Mucosa of stomach (tissue), 1 donor: ENCODE results near the gene RYR2.
"Not testable (repeated sequence)": the region's sequence is repeated elsewhere in the genome, so short reads cannot be mapped to it uniquely, and the experiment has no call there.

Experiments used
- H3K27me3 ChIP-seq: one replicate; pipeline ENCODE4 v1.7.0; 2013; ENCODE audit warnings: mild to moderate bottlenecking, low read length; ENCODE audit not compliant: control insufficient read depth, insufficient read depth
- H3K36me3 ChIP-seq: one replicate; pipeline ENCODE4 v1.7.0; 2013; ENCODE audit warnings: low read length; ENCODE audit not compliant: control insufficient read depth, insufficient read depth
- H3K4me1 ChIP-seq: one replicate; pipeline ENCODE4 v1.7.0; 2013; ENCODE audit warnings: mild to moderate bottlenecking, low read length; ENCODE audit not compliant: control insufficient read depth, insufficient read depth
- H3K4me3 ChIP-seq: one replicate; pipeline ENCODE4 v1.7.0; 2013; ENCODE audit warnings: low read length
- H3K9ac ChIP-seq: one replicate; pipeline ENCODE4 v1.7.0; 2013; ENCODE audit warnings: mild to moderate bottlenecking, low read length, moderate library complexity
- H3K9me3 ChIP-seq: one replicate; pipeline ENCODE4 v1.7.0; 2013; ENCODE audit warnings: mild to moderate bottlenecking, low read length, moderate library complexity; ENCODE audit not compliant: control insufficient read depth
- donor health status: Pancreatic carcinoma.

The RYR2 gene

GRCh38 chr1:237133921-237134320, 91.9 kb downstream of the RYR2 start:
- H3K4me3 ChIP-seq: no peak overlapping the region
- no peaks in the 10 kb centered on the region for H3K27me3 ChIP-seq
- no peaks in the 10 kb centered on the region for H3K9me3 ChIP-seq
- H3K4me1 ChIP-seq: no peaks in the 10 kb centered on the region
- no peak overlapping the region for H3K9ac ChIP-seq
- no peaks in the 10 kb centered on the region for H3K36me3 ChIP-seq

- no peak overlapping the region for H3K4me3 ChIP-seq
- no peaks in the 10 kb centered on the region for H3K4me1 ChIP-seq
These were observed 92.9 kb downstream of the RYR2 start for GRCh38 chr1:237134929-237135328.

GRCh38 chr1:237138551-237138950, 96.6 kb downstream of the RYR2 start:
- Histone ChIP-seq H3K9ac (no peak overlapping the region), H3K36me3 (no peaks in the 10 kb centered on the region)

More at GRCh38 chr1:237134929-237135328, 92.9 kb downstream of the RYR2 start:
- no peaks in the 10 kb centered on the region for H3K27me3 ChIP-seq
- H3K9me3 ChIP-seq: no peaks in the 10 kb centered on the region
- no peak overlapping the region for H3K9ac ChIP-seq
- H3K36me3 ChIP-seq: no peaks in the 10 kb centered on the region

GRCh38 chr1:237139732-237140131, 97.7 kb downstream of the RYR2 start:
- H3K4me3 ChIP-seq: no peak overlapping the region
- H3K36me3 ChIP-seq: no peaks in the 10 kb centered on the region
- no peaks in the 10 kb centered on the region for H3K27me3 ChIP-seq
- H3K9ac ChIP-seq: no peak overlapping the region
- H3K4me1 ChIP-seq: no peaks in the 10 kb centered on the region
- no peaks in the 10 kb centered on the region for H3K9me3 ChIP-seq

More at GRCh38 chr1:237138551-237138950, 96.6 kb downstream of the RYR2 start:
- no peaks in the 10 kb centered on the region for H3K27me3 ChIP-seq
- no peak overlapping the region for H3K4me3 ChIP-seq
- no peaks in the 10 kb centered on the region for H3K9me3 ChIP-seq
- no peaks in the 10 kb centered on the region for H3K4me1 ChIP-seq

GRCh38 chr1:237140986-237141385, 99.0 kb downstream of the RYR2 start:
- H3K9ac ChIP-seq: no peak overlapping the region
- H3K9me3 ChIP-seq: no peaks in the 10 kb centered on the region
- H3K27me3 ChIP-seq: no peaks in the 10 kb centered on the region
- no peaks in the 10 kb centered on the region for H3K36me3 ChIP-seq
- H3K4me1 ChIP-seq: no peaks in the 10 kb centered on the region
- H3K4me3 ChIP-seq: no peak overlapping the region

GRCh38 chr1:237141502-237141901, 99.5 kb downstream of the RYR2 start:
- Histone ChIP-seq H3K4me3 (no peak overlapping the region), H3K36me3 (no peaks in the 10 kb centered on the region), H3K4me1 (no peaks in the 10 kb centered on the region), H3K9me3 (no peaks in the 10 kb centered on the region), H3K27me3 (no peaks in the 10 kb centered on the region), H3K9ac (no peak overlapping the region)

- no peak overlapping the region for H3K9ac ChIP-seq
- H3K4me1 ChIP-seq: no peaks in the 10 kb centered on the region
- H3K36me3 ChIP-seq: no peaks in the 10 kb centered on the region
- no peaks in the 10 kb centered on the region for H3K9me3 ChIP-seq
- H3K27me3 ChIP-seq: no peaks in the 10 kb centered on the region
- H3K4me3 ChIP-seq: no peak overlapping the region
These were observed 103.6 kb downstream of the RYR2 start for GRCh38 chr1:237145379-237146135.

- no peaks in the 10 kb centered on the region for H3K9me3 ChIP-seq
- H3K27me3 ChIP-seq: no peaks in the 10 kb centered on the region
- H3K4me3 ChIP-seq: no peak overlapping the region
- H3K4me1 ChIP-seq: no peaks in the 10 kb centered on the region
- H3K9ac ChIP-seq: no peak overlapping the region
- no peaks in the 10 kb centered on the region for H3K36me3 ChIP-seq
These were observed 104.3 kb downstream of the RYR2 start for GRCh38 chr1:237146241-237146640.

- no peaks in the 10 kb centered on the region for H3K9me3 ChIP-seq
- no peaks in the 10 kb centered on the region for H3K27me3 ChIP-seq
- no peak overlapping the region for H3K4me3 ChIP-seq
- H3K36me3 ChIP-seq: no peaks in the 10 kb centered on the region
- no peak overlapping the region for H3K9ac ChIP-seq
- no peaks in the 10 kb centered on the region for H3K4me1 ChIP-seq
These were observed 107.9 kb downstream of the RYR2 start for GRCh38 chr1:237149857-237150256.

GRCh38 chr1:237151979-237152378, 110.0 kb downstream of the RYR2 start:
- H3K4me1 ChIP-seq, H3K9ac ChIP-seq, H3K36me3 ChIP-seq, H3K27me3 ChIP-seq, H3K4me3 ChIP-seq, H3K9me3 ChIP-seq: not testable (repeated sequence)

- Histone ChIP-seq H3K4me1 (no peaks in the 10 kb centered on the region), H3K9me3 (no peaks in the 10 kb centered on the region), H3K9ac (no peak overlapping the region), H3K36me3 (no peaks in the 10 kb centered on the region), H3K27me3 (no peaks in the 10 kb centered on the region), H3K4me3 (no peak overlapping the region)
These were observed 110.7 kb downstream of the RYR2 start for GRCh38 chr1:237152506-237153335.

- Histone ChIP-seq H3K4me3 (no peak overlapping the region), H3K4me1 (no peaks in the 10 kb centered on the region), H3K36me3 (no peaks in the 10 kb centered on the region), H3K27me3 (no peaks in the 10 kb centered on the region), H3K9ac (no peak overlapping the region), H3K9me3 (no peaks in the 10 kb centered on the region)
These were observed 112.2 kb downstream of the RYR2 start for GRCh38 chr1:237154157-237154556.
